H9 (cell line): ENCODE measurements around the gene KCTD16. TPM values are rescaled to one million over a fixed set of nuclear protein-coding genes. Genes with fewer than 3 reads are reported as not detected.

ENCODE experiments used
- DNase-seq: peaks from one replicate; pipeline ENCODE4 v3.0.0-alpha.2; 2017
- H2AFZ ChIP-seq: one replicate; pipeline ENCODE4 v1.6.1; 2013; ENCODE audit warnings: mild to moderate bottlenecking, low read length, control low read depth, moderate library complexity
- H2AK5ac ChIP-seq: 2 replicates; pipeline ENCODE4 v1.6.1; 2013; ENCODE audit warnings: low read length, control low read depth, mixed read lengths; ENCODE audit not compliant: insufficient read length
- H2BK120ac ChIP-seq: one replicate; pipeline ENCODE4 v1.6.1; 2013; ENCODE audit warnings: low read depth, mild to moderate bottlenecking, low read length, control low read depth, inconsistent platforms; ENCODE audit not compliant: poor library complexity, severe bottlenecking
- H2BK12ac ChIP-seq: 2 replicates; pipeline ENCODE4 v1.6.1; 2013; ENCODE audit warnings: low read length, control low read depth, mixed read lengths, low read depth; ENCODE audit not compliant: insufficient read length
- H2BK15ac ChIP-seq: 2 replicates; pipeline ENCODE4 v1.6.1; 2013; ENCODE audit warnings: low read depth, low read length, control low read depth
- H2BK20ac ChIP-seq: one replicate; pipeline ENCODE4 v1.6.1; 2013; ENCODE audit warnings: low read depth, mild to moderate bottlenecking, low read length, control low read depth, inconsistent platforms; ENCODE audit not compliant: poor library complexity, severe bottlenecking
- H2BK5ac ChIP-seq: 2 replicates; pipeline ENCODE4 v1.6.1; 2013; ENCODE audit warnings: low read length, control low read depth, mixed read lengths; ENCODE audit not compliant: insufficient read length
- H3K14ac ChIP-seq: 2 replicates; pipeline ENCODE4 v1.6.1; 2013; ENCODE audit warnings: low read length, control low read depth; ENCODE audit not compliant: insufficient read depth
- H3K18ac ChIP-seq: 2 replicates; pipeline ENCODE4 v1.6.1; 2013; ENCODE audit warnings: low read depth, mild to moderate bottlenecking, mixed read lengths, low read length, control low read depth; ENCODE audit not compliant: insufficient read length
- H3K23ac ChIP-seq: 2 replicates; pipeline ENCODE4 v1.6.1; 2013; ENCODE audit warnings: low read length, control low read depth, mixed read lengths, low read depth; ENCODE audit not compliant: insufficient read length
- H3K23me2 ChIP-seq: 2 replicates; pipeline ENCODE4 v1.6.1; 2013; ENCODE audit warnings: low read depth, mild to moderate bottlenecking, mixed read lengths, low read length, control low read depth; ENCODE audit not compliant: insufficient read length, poor library complexity, severe bottlenecking
- H3K27ac ChIP-seq: 2 replicates; pipeline ENCODE4 v1.5.1; 2013; ENCODE audit warnings: low read length, control low read depth, mixed read lengths, low read depth; ENCODE audit not compliant: insufficient read length
- H3K27me3 ChIP-seq: 2 replicates; pipeline ENCODE4 v1.6.1; 2013; ENCODE audit warnings: low read length, control low read depth, inconsistent platforms; ENCODE audit not compliant: insufficient read depth
- H3K4ac ChIP-seq: 2 replicates; pipeline ENCODE4 v1.6.1; 2013; ENCODE audit warnings: low read depth, mild to moderate bottlenecking, control low read depth, inconsistent platforms, low read length, moderate library complexity
- H3K4me1 ChIP-seq: 2 replicates; pipeline ENCODE4 v1.6.1; 2013; ENCODE audit warnings: low read length, control low read depth, inconsistent platforms; ENCODE audit not compliant: insufficient read depth
- H3K4me2 ChIP-seq: 2 replicates; pipeline ENCODE4 v1.6.1; 2013; ENCODE audit warnings: low read length, control low read depth, mixed read lengths; ENCODE audit not compliant: insufficient read length, insufficient read depth
- H3K56ac ChIP-seq: 2 replicates; pipeline ENCODE4 v1.6.1; 2013; ENCODE audit warnings: low read depth, mild to moderate bottlenecking, mixed read lengths, low read length, control low read depth; ENCODE audit not compliant: insufficient read length
- H3K79me1 ChIP-seq: 2 replicates; pipeline ENCODE4 v1.6.1; 2013; ENCODE audit warnings: low read depth, mild to moderate bottlenecking, moderate library complexity, low read length, control low read depth, inconsistent platforms; ENCODE audit not compliant: insufficient read depth, poor library complexity, severe bottlenecking
- H3K79me2 ChIP-seq: 2 replicates; pipeline ENCODE4 v1.6.1; 2013; ENCODE audit warnings: low read length, control low read depth, inconsistent platforms; ENCODE audit not compliant: insufficient read depth
- H3K9ac ChIP-seq: 2 replicates; pipeline ENCODE4 v1.6.1; 2013; ENCODE audit warnings: low read length, control low read depth, mixed read lengths; ENCODE audit not compliant: insufficient read length; ENCODE audit errors: extremely low read depth
- H3K9me3 ChIP-seq: one replicate; pipeline ENCODE4 v1.6.1; 2013; ENCODE audit warnings: low read depth, low read length, inconsistent platforms; ENCODE audit not compliant: control insufficient read depth
- H3T11ph ChIP-seq: one replicate; pipeline ENCODE4 v1.6.1; 2013; ENCODE audit warnings: mild to moderate bottlenecking, low read length, control low read depth, inconsistent platforms
- H4K20me1 ChIP-seq: one replicate; pipeline ENCODE4 v1.6.1; 2013; ENCODE audit not compliant: control insufficient read depth, insufficient read length, insufficient read depth
- H4K5ac ChIP-seq: 2 replicates; pipeline ENCODE4 v1.6.1; 2013; ENCODE audit warnings: low read depth, mild to moderate bottlenecking, mixed read lengths, low read length, control low read depth; ENCODE audit not compliant: insufficient read length
- H4K8ac ChIP-seq: replicated peaks from 2 replicates; pipeline ENCODE4 v1.6.1; 2013; ENCODE audit warnings: low read length, control low read depth, mixed read lengths, low read depth; ENCODE audit not compliant: insufficient read length
- H4K91ac ChIP-seq: 2 replicates; pipeline ENCODE4 v1.6.1; 2013; ENCODE audit warnings: low read depth, mild to moderate bottlenecking, moderate library complexity, mixed read lengths, low read length, control low read depth; ENCODE audit not compliant: insufficient read length
- H3K27ac Mint-ChIP-seq, 3 experiments: 2 replicates in 2 of 3; 3 replicates in 1 of 3; pipeline ENCODE4 v1.8.0; 2020 to 2021; ENCODE audit warnings: mixed read lengths in 3 of 3, mild to moderate bottlenecking in 1 of 3, moderate library complexity in 1 of 3
- H3K27me3 Mint-ChIP-seq: 2 replicates; pipeline ENCODE4 v1.8.0; 2021; ENCODE audit warnings: low read depth, mild to moderate bottlenecking, moderate library complexity, mixed read lengths
- H3K36me3 Mint-ChIP-seq, 3 experiments: 2 replicates in 2 of 3; 3 replicates in 1 of 3; pipeline ENCODE4 v1.8.0; 2020 to 2021; ENCODE audit warnings: low read depth in 3 of 3, mixed read lengths in 3 of 3; ENCODE audit not compliant: insufficient read depth in 1 of 3
- H3K4me1 Mint-ChIP-seq, 2 experiments: 2 replicates each; pipeline ENCODE4 v1.8.0; 2020; ENCODE audit warnings: mixed read lengths in 2 of 2
- H3K4me3 Mint-ChIP-seq, 2 experiments: 2 replicates in 1 of 2; 3 replicates in 1 of 2; pipeline ENCODE4 v1.8.0; 2020 to 2021; ENCODE audit warnings: mild to moderate bottlenecking in 2 of 2, mixed read lengths in 2 of 2, moderate library complexity in 1 of 2
- H3K9me3 Mint-ChIP-seq, 2 experiments: 2 replicates in 1 of 2; 3 replicates in 1 of 2; pipeline ENCODE4 v1.8.0; 2020; ENCODE audit warnings: mild to moderate bottlenecking in 2 of 2, mixed read lengths in 2 of 2, moderate library complexity in 1 of 2
- CTCF ChIP-seq: fragments of 200-600 bp; sonication (generic); conservative IDR thresholded peaks from 3 replicates; pipeline ENCODE4 v1.8.0; 2021; ENCODE audit warnings: antibody characterized with exemption, mild to moderate bottlenecking
- WGBS: extraction: QIAGEN DNeasy Blood & Tissue Kit; methylation state at CpG from one replicate; pipeline ENCODE4 v1.1.7; 2013; ENCODE audit warnings: missing lambda C conversion rate, low lambda C conversion rate, mixed read lengths; ENCODE audit not compliant: insufficient read length; ENCODE audit errors: extremely low coverage; 5-methylcytosine and 5-hydroxymethylcytosine counted together
- total RNA-seq: library from RNA; stranded (reverse); gene quantifications from 2 replicates; pipeline ENCODE4 v1.2.1, GENCODE V29; 2021

The KCTD16 gene
- total RNA-seq, 1 experiment from 2014 or later, result 0.09 TPM

- no peaks in the 10 kb centered on the region for H3K23me2 ChIP-seq
- no peak overlapping the region for H2BK15ac ChIP-seq
- H3K4me2 ChIP-seq, result no peak overlapping the region
- H3K9me3 ChIP-seq, result no peaks in the 10 kb centered on the region
- H3K18ac ChIP-seq, result no peak overlapping the region
- no peak overlapping the region for H3K9ac ChIP-seq
- H3K79me2 ChIP-seq, result peaks cover 1% of the 10 kb centered on the region; the same call in 1 of the 2 replicates
- H4K8ac ChIP-seq, result no peak overlapping the region
- no peak overlapping the region for H3K27ac ChIP-seq
- H3K27me3 ChIP-seq, result no peaks in the 10 kb centered on the region
- H3K27ac Mint-ChIP-seq, result no peak overlapping the region
- H3T11ph ChIP-seq, result no peak overlapping the region
- H3K4me1 ChIP-seq, result no peaks in the 10 kb centered on the region
- no peak overlapping the region for H3K4me3 Mint-ChIP-seq
- H4K5ac ChIP-seq, result no peak overlapping the region
- no peaks in the 10 kb centered on the region for H3K36me3 Mint-ChIP-seq
- H2BK20ac ChIP-seq, result no peak overlapping the region
- no peak overlapping the region for H2BK5ac ChIP-seq
- H3K79me1 ChIP-seq, result no peaks in the 10 kb centered on the region
- H4K91ac ChIP-seq, result no peak overlapping the region
- WGBS, result no CpG with 5 or more reads among the region's 3 CpGs
- no peak overlapping the region for H2BK12ac ChIP-seq
- H3K56ac ChIP-seq, result no peak overlapping the region
- no peak overlapping the region for H2BK120ac ChIP-seq
- H2AFZ ChIP-seq, result no peak overlapping the region
- no peak for DNase-seq
- no peak overlapping the region for H3K14ac ChIP-seq
- peaks cover 5% of the 10 kb centered on the region in 2 experiments; a peak in 3 of 4 replicates for H3K4me1 Mint-ChIP-seq
- H2AK5ac ChIP-seq, result no peak overlapping the region
- H3K27me3 Mint-ChIP-seq, result peaks cover 1% of the 10 kb centered on the region; the same call in 1 of the 2 replicates
- no peak overlapping the region for H3K23ac ChIP-seq
- H3K4ac ChIP-seq, result no peak overlapping the region
- TF ChIP-seq CTCF, result no peak
- H4K20me1 ChIP-seq, result no peaks in the 10 kb centered on the region
- H3K9me3 Mint-ChIP-seq, result no peaks in the 10 kb centered on the region; a peak in 1 of 5 replicates
Observed at GRCh38 chr5:144405991-144406390, 235.3 kb downstream of the KCTD16 start.
